Measurements from ENCODE around the gene SH3RF3.

Gene SH3RF3

GRCh38 chr2:109344270-109344805, 215.3 kb downstream of the SH3RF3 start:
- H3K79me1 ChIP-seq (ENCODE audit: low read length) = no peaks in the 10 kb centered on the region
- no peak for DNase-seq
- no peak overlapping the region for H3K14ac ChIP-seq (ENCODE audit: low read length)
- H2BK120ac ChIP-seq (ENCODE audit: insufficient read depth, low read length, poor library complexity) = no peak overlapping the region
- H3K4ac ChIP-seq (ENCODE audit: low read depth, low read length) = no peak overlapping the region
- H4K91ac ChIP-seq (ENCODE audit: low read depth, low read length) = no peak overlapping the region
- WGBS (ENCODE audit: extremely low coverage, insufficient coverage, insufficient read length) = no CpG with 5 or more reads among the region's 9 CpGs
- no peak overlapping the region for H3K9ac ChIP-seq (ENCODE audit: low read length)
- H2BK5ac ChIP-seq (ENCODE audit: low read depth, low read length, poor library complexity) = no peak overlapping the region
- H3K18ac ChIP-seq (ENCODE audit: low read length) = no peak overlapping the region
- H2BK12ac ChIP-seq (ENCODE audit: low read length) = no peak overlapping the region
- no peak overlapping the region for H3K27ac ChIP-seq (ENCODE audit: low read depth, low read length)
- H2AK5ac ChIP-seq (ENCODE audit: low read length) = no peak overlapping the region
- no peaks in the 10 kb centered on the region for H3K36me3 ChIP-seq (ENCODE audit: control insufficient read depth in 1 of 2, insufficient read depth in 2 of 2, low read length in 2 of 2)
- no peak overlapping the region for H3K4me3 ChIP-seq (ENCODE audit: low read depth, low read length)
- H3K79me2 ChIP-seq (ENCODE audit: control insufficient read depth, insufficient read depth, low read length, poor library complexity) = no peaks in the 10 kb centered on the region
- H2AFZ ChIP-seq (ENCODE audit: insufficient read depth, low read length, poor library complexity) = no peak overlapping the region
- no peak overlapping the region for H3K4me2 ChIP-seq (ENCODE audit: low read length)
- no peaks in the 10 kb centered on the region for H3K4me1 ChIP-seq (ENCODE audit: control insufficient read depth in 1 of 2, insufficient read depth in 2 of 2, low read length in 2 of 2)
- H4K12ac ChIP-seq (ENCODE audit: low read depth, low read length) = no peak overlapping the region
- no peaks in the 10 kb centered on the region for H3K27me3 ChIP-seq (ENCODE audit: insufficient read depth, low read length)
- no peak overlapping the region for H4K8ac ChIP-seq (ENCODE audit: low read depth, low read length)
- H3K9me3 ChIP-seq (ENCODE audit: insufficient read depth, low read depth, low read length) = peaks cover 2% of the 10 kb centered on the region
- H3K23ac ChIP-seq (ENCODE audit: low read length) = no peak overlapping the region

GRCh38 chr2:109345091-109345490, 216.1 kb downstream of the SH3RF3 start:
- Histone ChIP-seq H3K18ac (ENCODE audit: low read length) (no peak overlapping the region), H3K79me1 (ENCODE audit: low read length) (no peaks in the 10 kb centered on the region), H2BK5ac (ENCODE audit: low read depth, low read length, poor library complexity) (no peak overlapping the region), H3K23ac (ENCODE audit: low read length) (no peak overlapping the region), H3K27me3 (ENCODE audit: insufficient read depth, low read length) (no peaks in the 10 kb centered on the region), H3K79me2 (ENCODE audit: control insufficient read depth, insufficient read depth, low read length, poor library complexity) (no peaks in the 10 kb centered on the region), H3K4me1 (ENCODE audit: control insufficient read depth in 1 of 2, insufficient read depth in 2 of 2, low read length in 2 of 2) (no peaks in the 10 kb centered on the region), H2AK5ac (ENCODE audit: low read length) (no peak overlapping the region), H2AFZ (ENCODE audit: insufficient read depth, low read length, poor library complexity) (no peak overlapping the region), H2BK120ac (ENCODE audit: insufficient read depth, low read length, poor library complexity) (no peak overlapping the region), H2BK12ac (ENCODE audit: low read length) (no peak overlapping the region), H4K91ac (ENCODE audit: low read depth, low read length) (no peak overlapping the region), H4K8ac (ENCODE audit: low read depth, low read length) (no peak overlapping the region), H3K27ac (ENCODE audit: low read depth, low read length) (no peak overlapping the region), H3K14ac (ENCODE audit: low read length) (no peak overlapping the region), H3K9ac (ENCODE audit: low read length) (no peak overlapping the region), H3K9me3 (ENCODE audit: insufficient read depth, low read depth, low read length) (no peaks in the 10 kb centered on the region), H4K12ac (ENCODE audit: low read depth, low read length) (no peak overlapping the region), H3K4me2 (ENCODE audit: low read length) (no peak overlapping the region), H3K4ac (ENCODE audit: low read depth, low read length) (no peak overlapping the region), H3K36me3 (ENCODE audit: control insufficient read depth in 1 of 2, insufficient read depth in 2 of 2, low read length in 2 of 2) (no peaks in the 10 kb centered on the region), H3K4me3 (ENCODE audit: low read depth, low read length) (no peak overlapping the region)
- no CpG with 5 or more reads among the region's 10 CpGs for WGBS (ENCODE audit: extremely low coverage, insufficient coverage, insufficient read length)
- DNase-seq = no peak

GRCh38 chr2:109345653-109346480, 216.9 kb downstream of the SH3RF3 start:
- Histone ChIP-seq H3K79me1 (ENCODE audit: low read length) (no peaks in the 10 kb centered on the region), H2AK5ac (ENCODE audit: low read length) (no peak overlapping the region), H2AFZ (ENCODE audit: insufficient read depth, low read length, poor library complexity) (no peak overlapping the region), H3K4me1 (ENCODE audit: control insufficient read depth in 1 of 2, insufficient read depth in 2 of 2, low read length in 2 of 2) (no peaks in the 10 kb centered on the region), H3K27ac (ENCODE audit: low read depth, low read length) (no peak overlapping the region), H3K4me3 (ENCODE audit: low read depth, low read length) (no peak overlapping the region), H3K18ac (ENCODE audit: low read length) (no peak overlapping the region), H3K9ac (ENCODE audit: low read length) (no peak overlapping the region), H3K23ac (ENCODE audit: low read length) (no peak overlapping the region), H4K12ac (ENCODE audit: low read depth, low read length) (no peak overlapping the region), H3K9me3 (ENCODE audit: insufficient read depth, low read depth, low read length) (no peaks in the 10 kb centered on the region), H4K91ac (ENCODE audit: low read depth, low read length) (no peak overlapping the region), H2BK12ac (ENCODE audit: low read length) (no peak overlapping the region), H3K4me2 (ENCODE audit: low read length) (no peak overlapping the region), H3K14ac (ENCODE audit: low read length) (no peak overlapping the region), H3K4ac (ENCODE audit: low read depth, low read length) (no peak overlapping the region), H3K27me3 (ENCODE audit: insufficient read depth, low read length) (no peaks in the 10 kb centered on the region), H3K36me3 (ENCODE audit: control insufficient read depth in 1 of 2, insufficient read depth in 2 of 2, low read length in 2 of 2) (no peaks in the 10 kb centered on the region), H2BK120ac (ENCODE audit: insufficient read depth, low read length, poor library complexity) (no peak overlapping the region), H4K8ac (ENCODE audit: low read depth, low read length) (no peak overlapping the region), H2BK5ac (ENCODE audit: low read depth, low read length, poor library complexity) (no peak overlapping the region), H3K79me2 (ENCODE audit: control insufficient read depth, insufficient read depth, low read length, poor library complexity) (no peaks in the 10 kb centered on the region)
- no peak for DNase-seq
- WGBS (ENCODE audit: extremely low coverage, insufficient coverage, insufficient read length) = no CpG with 5 or more reads among the region's 13 CpGs

- Histone ChIP-seq H2AFZ (ENCODE audit: insufficient read depth, low read length, poor library complexity) (no peak overlapping the region), H3K36me3 (ENCODE audit: control insufficient read depth in 1 of 2, insufficient read depth in 2 of 2, low read length in 2 of 2) (no peaks in the 10 kb centered on the region), H3K79me2 (ENCODE audit: control insufficient read depth, insufficient read depth, low read length, poor library complexity) (no peaks in the 10 kb centered on the region), H4K12ac (ENCODE audit: low read depth, low read length) (no peak overlapping the region), H2AK5ac (ENCODE audit: low read length) (no peak overlapping the region), H3K18ac (ENCODE audit: low read length) (no peak overlapping the region), H4K8ac (ENCODE audit: low read depth, low read length) (no peak overlapping the region), H3K14ac (ENCODE audit: low read length) (no peak overlapping the region), H3K27ac (ENCODE audit: low read depth, low read length) (no peak overlapping the region), H3K4me1 (ENCODE audit: control insufficient read depth in 1 of 2, insufficient read depth in 2 of 2, low read length in 2 of 2) (no peaks in the 10 kb centered on the region), H3K23ac (ENCODE audit: low read length) (no peak overlapping the region), H3K4me2 (ENCODE audit: low read length) (no peak overlapping the region), H2BK12ac (ENCODE audit: low read length) (no peak overlapping the region), H3K4me3 (ENCODE audit: low read depth, low read length) (no peak overlapping the region), H2BK120ac (ENCODE audit: insufficient read depth, low read length, poor library complexity) (no peak overlapping the region), H2BK5ac (ENCODE audit: low read depth, low read length, poor library complexity) (no peak overlapping the region), H3K9me3 (ENCODE audit: insufficient read depth, low read depth, low read length) (no peaks in the 10 kb centered on the region), H4K91ac (ENCODE audit: low read depth, low read length) (no peak overlapping the region), H3K9ac (ENCODE audit: low read length) (no peak overlapping the region), H3K4ac (ENCODE audit: low read depth, low read length) (no peak overlapping the region), H3K27me3 (ENCODE audit: insufficient read depth, low read length) (no peaks in the 10 kb centered on the region), H3K79me1 (ENCODE audit: low read length) (no peaks in the 10 kb centered on the region)
- WGBS (ENCODE audit: extremely low coverage, insufficient coverage, insufficient read length) = no CpG with 5 or more reads among the region's 12 CpGs
- peak; percentile 25 to 34 for DNase-seq
Measured at GRCh38 chr2:109346601-109347228, 217.7 kb downstream of the SH3RF3 start.

Data from trophoblast cell (in vitro differentiated cells and primary cell).